ENCODE data around the gene SCLY.

Gene SCLY

GRCh38 chr2:238116298-238117198 lies 55.7 kb downstream of the SCLY start:
- DNase-seq (ENCODE audit: low read depth in 1 of 2, low spot score in 1 of 2) = no peak
- TF ChIP-seq JUND (IDR thresholded peaks at IDR 0.05; ENCODE audit: low read depth) = no peak
- in situ Hi-C loops (cut with HindIII; ENCODE audit: low pct_unique_long_range_greater_than_20kb, low sequenced_read_pairs) = no loop called here

DNA sequence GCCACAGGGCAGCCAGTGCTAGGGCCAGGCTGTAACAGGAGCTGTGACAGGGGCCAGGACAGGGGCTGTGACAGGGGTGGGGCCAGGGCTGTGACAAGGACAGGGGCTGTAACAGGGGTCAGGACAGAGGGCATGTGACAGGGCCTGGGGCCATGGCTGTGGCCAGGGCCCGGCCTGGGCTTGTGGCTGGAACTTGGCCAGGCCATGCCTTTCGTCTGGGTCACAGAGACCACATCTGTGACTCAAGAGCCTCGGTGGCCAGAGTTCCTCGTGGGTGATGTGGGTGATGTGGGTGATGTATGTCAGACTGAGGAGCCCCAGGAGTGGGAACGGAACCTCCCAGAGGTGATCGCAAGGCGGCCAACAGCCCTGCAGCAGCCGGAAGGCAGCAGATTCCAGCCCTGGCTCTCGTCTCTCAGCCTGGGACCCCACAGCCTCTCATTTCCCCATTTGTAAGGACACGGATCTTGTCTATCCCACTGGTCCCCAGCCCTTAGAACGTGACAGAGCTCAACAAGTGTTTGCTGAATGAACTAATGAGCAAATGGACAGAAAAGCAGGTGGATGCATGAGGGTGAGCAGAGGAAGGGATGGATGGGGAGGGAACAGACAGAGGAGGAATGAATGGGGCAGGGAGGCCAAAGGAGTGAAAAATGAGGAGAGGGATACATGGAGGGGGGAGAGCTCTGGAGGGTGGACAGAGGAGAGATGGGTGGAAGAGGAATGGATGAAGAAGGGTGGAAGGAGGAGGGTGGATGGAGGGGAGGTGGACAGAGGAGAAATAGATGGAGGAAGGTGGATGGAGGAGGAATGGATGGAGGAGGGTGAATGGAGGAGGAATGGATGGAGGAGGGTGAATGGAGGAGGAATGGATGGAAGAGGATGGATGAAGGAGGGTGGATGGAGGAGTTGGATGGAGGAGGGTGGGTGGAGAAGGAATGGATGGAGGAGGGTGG lies 56.7 kb downstream of the SCLY start:
- DNase-seq (ENCODE audit: low read depth in 1 of 2, low spot score in 1 of 2) = no peak
- in situ Hi-C loops (cut with HindIII; ENCODE audit: low pct_unique_long_range_greater_than_20kb, low sequenced_read_pairs) = no loop called here
- TF ChIP-seq JUND (IDR thresholded peaks at IDR 0.05; ENCODE audit: low read depth) = no peak

GRCh38 chr2:238119756-238120462 lies 59.1 kb downstream of the SCLY start:
- TF ChIP-seq JUND (IDR thresholded peaks at IDR 0.05; ENCODE audit: low read depth) = no peak
- in situ Hi-C loops (cut with HindIII; ENCODE audit: low pct_unique_long_range_greater_than_20kb, low sequenced_read_pairs) = no loop called here
- no peak for DNase-seq (ENCODE audit: low read depth in 1 of 2, low spot score in 1 of 2)

DNA sequence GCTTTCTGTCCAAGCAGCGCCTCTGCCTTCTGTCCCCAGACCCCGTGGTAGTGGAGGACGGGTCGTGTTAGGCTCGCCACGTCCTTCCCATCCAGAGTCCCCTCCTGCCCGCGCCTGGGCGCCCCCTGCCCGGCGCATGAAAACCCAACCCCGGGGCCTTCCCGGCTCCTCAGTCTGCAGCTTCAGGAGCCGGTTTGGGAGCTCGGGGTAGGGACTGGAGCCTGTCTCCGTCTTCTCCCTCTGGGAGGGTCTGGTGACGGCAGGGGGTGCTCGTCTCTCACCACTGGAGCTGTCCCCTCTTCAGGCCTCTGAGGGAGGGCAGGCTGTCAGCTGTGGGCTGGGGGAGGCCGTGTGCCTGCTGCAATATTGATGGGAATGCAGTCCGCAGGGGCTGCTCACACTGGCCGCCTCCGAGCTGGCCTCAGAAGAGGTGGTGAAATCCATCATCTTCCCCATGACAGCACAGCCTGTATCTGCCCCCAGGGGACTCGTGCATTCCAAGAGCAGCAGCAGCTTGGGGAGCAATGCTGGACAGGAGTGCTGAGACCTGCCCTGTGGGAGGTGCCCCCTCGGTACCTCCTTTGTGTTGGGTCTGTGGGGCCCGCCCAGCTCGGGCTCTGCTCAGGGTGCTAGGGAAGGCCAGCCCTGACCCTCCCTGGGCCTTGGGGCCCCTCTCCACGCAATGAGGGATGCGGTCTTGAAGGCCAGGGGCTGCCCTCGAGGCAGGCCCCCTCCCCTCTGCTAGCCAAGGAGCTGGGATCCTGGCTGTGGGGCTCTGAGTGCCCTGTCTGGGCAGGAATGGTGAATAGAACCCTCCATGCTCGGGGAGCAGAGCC lies 59.9 kb downstream of the SCLY start:
- no peak for DNase-seq (ENCODE audit: low read depth in 1 of 2, low spot score in 1 of 2)
- in situ Hi-C loops (cut with HindIII; ENCODE audit: low pct_unique_long_range_greater_than_20kb, low sequenced_read_pairs) = no loop called here
- TF ChIP-seq JUND (IDR thresholded peaks at IDR 0.05; ENCODE audit: low read depth) = no peak

DNA sequence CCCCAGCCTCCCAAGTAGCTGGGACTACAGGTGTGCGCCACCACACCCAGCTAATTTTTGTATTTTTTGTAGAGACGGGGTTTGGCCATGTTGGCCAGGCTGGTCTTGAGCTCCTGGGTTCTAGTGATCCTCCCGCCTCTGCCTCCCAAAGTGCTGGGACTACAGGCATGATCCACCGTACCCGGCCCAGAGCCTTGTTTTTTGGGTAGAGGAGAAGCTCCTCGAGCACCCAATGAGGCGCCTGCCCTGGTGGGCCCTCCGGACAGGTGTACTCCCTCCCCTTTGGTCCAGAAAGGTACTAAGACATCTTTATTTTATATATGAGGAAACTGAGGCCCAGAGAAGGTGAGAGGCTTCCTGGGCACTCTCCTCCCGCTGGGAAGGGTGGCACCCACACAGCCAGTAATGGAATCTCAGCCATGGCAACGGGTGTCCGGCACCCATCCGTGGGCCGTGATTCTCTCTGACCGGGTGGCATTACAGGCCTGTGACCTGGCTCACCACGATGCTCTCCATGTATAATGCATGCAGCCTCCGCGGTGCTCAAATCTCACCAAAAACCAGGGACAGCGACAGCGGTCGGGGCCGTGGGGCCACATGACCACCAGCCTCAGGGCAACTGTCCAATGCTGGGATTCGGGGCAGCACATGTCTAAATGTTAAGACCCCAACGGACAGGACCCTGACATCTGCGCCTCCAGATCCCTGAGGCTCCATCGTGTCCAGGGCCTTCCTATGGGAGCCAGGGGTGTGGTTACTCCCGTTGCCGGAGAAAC lies 60.9 kb downstream of the SCLY start:
- no peak for DNase-seq (ENCODE audit: low read depth in 1 of 2, low spot score in 1 of 2)
- no peak for TF ChIP-seq JUND (IDR thresholded peaks at IDR 0.05; ENCODE audit: low read depth)
- in situ Hi-C loops (cut with HindIII; ENCODE audit: low pct_unique_long_range_greater_than_20kb, low sequenced_read_pairs) = no loop called here

DNA sequence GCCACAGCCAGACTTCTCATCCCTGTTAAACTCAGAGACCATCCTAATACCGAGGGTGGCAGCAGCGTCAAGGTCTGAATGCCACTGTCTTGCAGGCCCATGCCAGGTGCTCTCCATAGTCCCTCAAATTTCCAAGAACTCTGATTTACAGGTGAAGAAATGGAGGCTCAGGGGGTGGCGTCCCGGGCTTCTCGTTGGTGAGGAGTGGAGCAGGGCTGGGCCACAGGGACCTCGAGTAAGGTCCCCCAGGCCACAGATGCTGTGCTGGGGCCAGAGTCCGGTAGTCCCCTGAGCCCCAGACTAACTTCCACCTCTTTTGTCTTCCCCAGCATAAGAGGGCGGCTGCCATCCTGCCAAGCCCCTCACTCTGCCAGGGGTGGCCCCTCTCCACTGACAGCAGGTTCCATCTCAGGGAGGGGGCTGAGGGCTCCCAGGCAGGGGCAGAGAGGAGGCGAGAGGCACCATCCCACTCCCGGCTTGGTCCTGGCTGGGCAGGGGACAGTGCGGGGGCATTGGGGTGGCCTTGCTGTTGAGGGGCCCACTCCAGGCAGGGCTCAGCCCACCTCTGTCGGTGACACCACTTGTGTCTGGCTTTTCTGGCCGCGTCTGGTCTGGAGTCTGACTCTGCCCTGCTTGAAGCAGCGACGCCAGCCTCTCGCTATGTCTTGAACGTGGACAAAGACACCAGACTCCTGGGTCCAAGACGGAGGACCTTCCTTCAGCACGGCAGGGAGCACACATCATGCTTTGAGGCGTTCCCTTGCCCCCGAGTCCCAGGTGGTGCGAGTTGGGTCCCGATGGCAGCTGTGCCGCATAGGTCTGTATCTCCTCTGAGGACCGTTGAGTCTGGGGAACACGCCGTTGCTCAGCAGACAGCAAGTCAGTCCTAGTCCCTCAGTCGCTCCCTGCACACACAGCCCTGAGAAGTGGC lies 61.8 kb downstream of the SCLY start:
- in situ Hi-C loops (cut with HindIII; ENCODE audit: low pct_unique_long_range_greater_than_20kb, low sequenced_read_pairs) = no loop called here
- TF ChIP-seq JUND (IDR thresholded peaks at IDR 0.05; ENCODE audit: low read depth) = no peak
- DNase-seq (ENCODE audit: low read depth in 1 of 2, low spot score in 1 of 2) = no peak

DNA sequence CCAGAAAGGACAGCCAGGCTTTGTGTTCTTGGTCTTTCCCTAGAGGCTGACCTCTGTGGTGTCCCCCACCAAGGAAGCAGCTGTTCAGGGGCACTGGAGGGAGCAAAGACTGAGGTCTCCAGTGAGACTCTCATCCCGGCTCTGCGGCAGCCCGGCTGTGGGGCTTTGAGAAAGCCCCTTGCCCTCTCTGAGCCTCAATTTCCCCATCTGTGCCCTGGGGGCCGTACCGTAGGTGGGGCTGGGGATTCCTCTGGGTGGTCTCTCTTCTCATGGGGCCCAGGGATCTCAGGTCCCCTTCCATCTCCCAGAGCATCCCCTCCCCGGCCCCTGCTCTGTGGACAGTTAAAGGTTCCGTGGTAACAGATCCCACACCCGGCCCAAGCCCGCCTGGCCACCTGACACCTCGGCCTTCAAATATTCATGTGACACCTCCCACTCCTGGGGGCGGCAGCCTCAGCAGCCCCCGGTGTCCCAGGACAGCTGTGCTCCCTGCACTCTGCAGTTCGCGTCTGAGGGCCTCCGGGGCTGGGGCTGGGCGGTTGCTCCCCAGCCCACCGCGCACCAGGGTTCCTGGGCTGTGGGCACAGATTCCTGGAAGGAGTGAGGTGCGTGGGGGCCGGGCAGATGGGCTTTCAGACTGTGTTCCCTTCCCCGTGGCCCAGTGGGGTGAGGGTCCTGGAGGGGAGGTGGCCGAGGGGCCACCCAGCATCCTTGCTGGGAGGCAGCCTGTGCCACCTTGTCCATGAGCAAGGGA lies 62.6 kb downstream of the SCLY start:
- TF ChIP-seq JUND (IDR thresholded peaks at IDR 0.05; ENCODE audit: low read depth) = no peak
- in situ Hi-C loops (cut with HindIII; ENCODE audit: low pct_unique_long_range_greater_than_20kb, low sequenced_read_pairs) = no loop called here
- DNase-seq (ENCODE audit: low read depth in 1 of 2, low spot score in 1 of 2) = no peak

DNA sequence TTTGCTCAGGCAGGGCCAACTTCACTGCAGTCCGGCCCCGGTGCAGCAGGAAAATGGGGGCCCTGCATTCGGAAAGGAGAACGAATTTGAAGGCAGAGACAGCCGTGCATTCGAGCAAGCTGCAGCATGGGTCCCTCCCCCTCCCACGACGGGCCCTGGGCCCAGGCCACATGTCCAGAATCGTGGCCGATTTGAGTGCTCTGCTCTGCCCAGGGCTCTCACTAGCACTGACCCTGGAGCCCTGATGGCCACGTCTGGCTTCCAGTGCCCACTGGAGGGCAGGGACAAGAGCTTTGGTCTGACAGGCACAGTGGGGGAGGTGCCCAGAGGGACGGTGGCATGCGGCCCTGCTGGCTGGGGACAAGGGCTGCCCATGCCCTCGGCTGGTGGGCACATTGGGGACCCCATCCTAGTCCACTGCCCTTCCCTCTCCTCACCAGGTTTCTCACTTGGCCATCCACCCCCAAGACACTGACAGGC lies 63.2 kb downstream of the SCLY start:
- DNase-seq (ENCODE audit: low read depth in 1 of 2, low spot score in 1 of 2) = no peak
- TF ChIP-seq JUND (IDR thresholded peaks at IDR 0.05; ENCODE audit: low read depth) = no peak
- in situ Hi-C loops (cut with HindIII; ENCODE audit: low pct_unique_long_range_greater_than_20kb, low sequenced_read_pairs) = no loop called here

GRCh38 chr2:238124488-238125126 lies 63.8 kb downstream of the SCLY start:
- in situ Hi-C loops (cut with HindIII; ENCODE audit: low pct_unique_long_range_greater_than_20kb, low sequenced_read_pairs) = no loop called here
- TF ChIP-seq JUND (IDR thresholded peaks at IDR 0.05; ENCODE audit: low read depth) = no peak
- no peak for DNase-seq (ENCODE audit: low read depth in 1 of 2, low spot score in 1 of 2)
